ENCODE measurements around the gene LCMT2. TPM values are rescaled to one million over a fixed set of nuclear protein-coding genes. Genes with fewer than 3 reads are reported as not detected.

Gene LCMT2
- total RNA-seq, 1 donor from 2014 or later = 6.9 TPM

DNA sequence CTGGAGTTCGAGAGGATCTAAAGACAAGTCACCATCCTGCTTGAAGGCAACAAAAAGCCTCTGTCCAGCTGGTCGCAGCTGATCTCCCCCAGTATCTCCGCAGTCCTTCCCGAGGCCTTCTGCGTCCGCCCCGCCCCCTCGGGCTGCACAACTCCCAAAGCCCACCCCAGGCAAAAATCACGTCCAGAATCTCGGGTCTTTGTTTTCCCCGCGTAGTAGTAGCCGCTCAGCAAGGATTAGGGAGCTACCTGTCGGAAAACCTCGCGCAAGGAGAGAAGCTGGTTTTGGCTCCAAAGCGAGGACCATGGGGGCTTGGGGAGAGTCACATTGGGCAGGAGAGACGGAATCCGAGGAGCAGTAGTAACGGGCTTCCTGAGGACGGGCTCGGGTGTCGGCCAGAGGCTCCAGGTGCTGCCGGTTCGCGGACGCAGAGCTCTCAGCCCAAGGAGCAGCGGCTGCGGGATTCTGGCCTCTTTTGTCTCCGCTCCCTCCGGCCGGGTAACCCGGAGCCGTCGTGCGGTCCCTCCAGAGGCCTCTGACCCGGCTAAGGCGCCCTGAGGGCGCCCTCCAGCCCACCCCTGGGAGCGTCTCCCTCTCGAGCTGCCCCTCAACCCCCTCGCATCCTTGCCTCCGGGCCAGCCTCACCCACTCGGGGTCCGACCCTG lies 40.1 kb upstream of the LCMT2 start:
- Histone ChIP-seq H3K4me3 (peak overlapping the region; percentile 90), H3K9me3 (no peaks in the 10 kb centered on the region), H3K36me3 (peaks cover 18% of the 10 kb centered on the region), H3K4me1 (peaks cover 32% of the 10 kb centered on the region), H3K27ac (peak overlapping the region; percentile 77), H3K27me3 (ENCODE audit: low read depth) (no peaks in the 10 kb centered on the region)
- ATAC-seq = peak; percentile 81 to 82
- intact Hi-C loops (cut with DNase I) = no loop called here
- no peak for DNase-seq
- TF ChIP-seq, protein P1, sequence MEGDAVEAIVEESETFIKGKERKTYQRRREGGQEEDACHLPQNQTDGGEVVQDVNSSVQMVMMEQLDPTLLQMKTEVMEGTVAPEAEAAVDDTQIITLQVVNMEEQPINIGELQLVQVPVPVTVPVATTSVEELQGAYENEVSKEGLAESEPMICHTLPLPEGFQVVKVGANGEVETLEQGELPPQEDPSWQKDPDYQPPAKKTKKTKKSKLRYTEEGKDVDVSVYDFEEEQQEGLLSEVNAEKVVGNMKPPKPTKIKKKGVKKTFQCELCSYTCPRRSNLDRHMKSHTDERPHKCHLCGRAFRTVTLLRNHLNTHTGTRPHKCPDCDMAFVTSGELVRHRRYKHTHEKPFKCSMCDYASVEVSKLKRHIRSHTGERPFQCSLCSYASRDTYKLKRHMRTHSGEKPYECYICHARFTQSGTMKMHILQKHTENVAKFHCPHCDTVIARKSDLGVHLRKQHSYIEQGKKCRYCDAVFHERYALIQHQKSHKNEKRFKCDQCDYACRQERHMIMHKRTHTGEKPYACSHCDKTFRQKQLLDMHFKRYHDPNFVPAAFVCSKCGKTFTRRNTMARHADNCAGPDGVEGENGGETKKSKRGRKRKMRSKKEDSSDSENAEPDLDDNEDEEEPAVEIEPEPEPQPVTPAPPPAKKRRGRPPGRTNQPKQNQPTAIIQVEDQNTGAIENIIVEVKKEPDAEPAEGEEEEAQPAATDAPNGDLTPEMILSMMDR (IDR thresholded peaks at IDR 0.05) = no peak

DNA sequence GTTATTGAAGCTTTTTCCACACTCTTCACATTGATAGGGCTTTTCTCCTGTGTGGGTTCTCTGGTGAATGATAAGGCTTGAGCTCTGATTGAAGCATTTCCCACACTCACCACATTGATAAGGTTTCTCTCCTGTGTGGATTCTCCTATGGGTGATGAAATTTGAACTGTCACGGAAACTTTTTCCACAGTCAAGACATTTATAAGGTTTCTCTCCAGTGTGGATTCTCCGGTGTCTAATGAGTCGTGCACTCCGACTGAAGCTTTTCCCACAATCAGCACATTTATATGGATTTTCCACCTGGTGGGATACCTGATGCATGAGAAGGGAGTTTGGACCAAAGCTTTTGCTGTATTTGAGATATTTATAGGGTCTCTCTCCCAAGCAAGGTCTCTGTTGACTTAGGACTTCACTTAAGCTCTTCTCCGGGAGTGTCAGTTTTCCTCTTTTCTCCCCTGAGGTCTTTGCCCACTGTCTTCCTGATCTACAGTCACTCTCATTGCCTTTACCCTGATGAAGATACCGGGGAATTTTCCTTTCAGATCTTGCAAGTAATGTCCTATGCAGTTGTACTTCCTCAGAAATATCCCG lies 31.0 kb upstream of the LCMT2 start:
- Histone ChIP-seq H3K4me1 (no peaks in the 10 kb centered on the region), H3K9me3 (peaks cover 62% of the 10 kb centered on the region), H3K27ac (no peak overlapping the region), H3K27me3 (ENCODE audit: low read depth) (no peaks in the 10 kb centered on the region), H3K36me3 (peaks cover 48% of the 10 kb centered on the region), H3K4me3 (no peak overlapping the region)
- intact Hi-C loops (cut with DNase I) = no loop called here
- DNase-seq (no peak), ATAC-seq (no peak)
- TF ChIP-seq, protein P1 (IDR thresholded peaks at IDR 0.05) = no peak

DNA sequence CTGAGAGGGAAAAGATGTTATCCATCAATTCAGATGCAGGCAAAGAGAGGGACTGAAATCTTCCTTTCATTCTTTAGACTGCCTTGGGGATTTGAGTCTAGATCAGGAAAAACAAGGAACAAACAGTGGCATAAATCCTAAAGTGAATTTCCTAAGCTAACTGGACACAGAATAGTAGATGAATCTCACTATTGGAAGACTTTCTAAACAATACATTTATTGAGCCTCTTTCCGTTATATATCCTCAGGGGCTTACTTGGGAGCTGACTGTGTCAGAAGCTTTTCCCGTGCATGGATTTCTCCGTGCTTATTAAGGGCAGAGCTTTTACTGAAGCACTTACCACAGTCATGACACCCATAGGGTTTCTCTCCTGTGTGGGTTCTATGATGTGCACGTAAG lies 30.4 kb upstream of the LCMT2 start:
- ATAC-seq (no peak), DNase-seq (no peak)
- H3K4me1 ChIP-seq = no peaks in the 10 kb centered on the region
- TF ChIP-seq, protein P1 (IDR thresholded peaks at IDR 0.05) = no peak
- H3K4me3 ChIP-seq = no peak overlapping the region
- H3K27ac ChIP-seq = no peak overlapping the region
- H3K9me3 ChIP-seq = peaks cover 62% of the 10 kb centered on the region
- peaks cover 42% of the 10 kb centered on the region for H3K36me3 ChIP-seq
- intact Hi-C loops (cut with DNase I) = no loop called here
- no peaks in the 10 kb centered on the region for H3K27me3 ChIP-seq (ENCODE audit: low read depth)

DNA sequence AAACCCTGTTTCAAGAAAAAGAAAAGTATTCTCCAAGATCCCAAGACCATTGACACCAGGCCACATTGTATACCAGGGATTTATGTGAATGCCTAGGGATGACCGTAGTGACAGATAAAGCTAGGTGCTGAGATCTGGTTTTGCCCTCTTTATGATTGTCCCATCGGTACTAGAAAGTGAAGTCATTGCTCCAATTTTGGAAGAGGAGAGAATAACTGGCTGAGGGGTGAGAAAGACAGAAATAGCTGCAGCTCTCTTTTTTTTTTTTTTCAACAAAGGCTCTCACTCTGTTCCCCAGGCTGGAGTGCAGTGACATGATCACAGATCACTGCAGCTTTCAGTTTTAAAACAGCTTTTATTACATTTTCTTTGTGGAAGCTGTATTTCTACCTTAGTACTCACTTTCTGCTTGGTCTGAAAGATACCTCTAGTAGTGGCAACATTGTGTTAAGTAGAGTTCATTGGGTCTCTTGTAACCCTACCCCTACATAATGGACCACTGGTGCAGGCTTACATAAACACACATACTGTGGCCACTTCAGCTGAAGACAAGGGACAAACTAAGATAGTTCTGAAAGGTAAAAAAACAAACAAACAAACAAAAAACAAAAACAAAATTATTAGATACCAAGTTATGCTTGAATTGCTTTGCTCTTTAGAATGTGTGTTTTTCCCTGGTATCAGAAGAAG lies 22.5 kb upstream of the LCMT2 start:
- Histone ChIP-seq H3K27me3 (ENCODE audit: low read depth) (no peaks in the 10 kb centered on the region), H3K36me3 (peaks cover 38% of the 10 kb centered on the region), H3K27ac (no peak overlapping the region), H3K4me3 (no peak overlapping the region), H3K4me1 (no peaks in the 10 kb centered on the region), H3K9me3 (peaks cover 3% of the 10 kb centered on the region)
- ATAC-seq (no peak), DNase-seq (no peak)
- intact Hi-C loops (cut with DNase I) = no loop called here
- TF ChIP-seq, protein P1 (IDR thresholded peaks at IDR 0.05) = no peak

DNA sequence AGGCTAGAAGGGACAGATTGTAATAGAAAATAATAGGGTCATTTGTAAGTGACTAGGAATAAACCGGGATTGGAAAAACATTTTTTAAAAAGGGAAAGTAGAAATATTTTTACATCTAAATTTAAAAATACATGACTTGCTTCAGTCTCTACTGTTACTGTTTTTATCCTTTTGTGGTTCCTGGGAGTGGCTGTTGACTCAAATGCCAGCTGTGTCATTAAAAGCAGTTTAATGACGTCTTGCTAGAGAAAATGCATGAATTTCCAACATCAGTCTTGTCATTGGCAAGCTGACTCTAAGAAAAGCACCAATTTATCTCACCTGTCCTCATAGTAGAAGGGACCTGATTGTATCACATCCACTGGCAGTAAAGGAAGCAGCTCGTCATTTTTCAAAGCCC lies 16.7 kb upstream of the LCMT2 start:
- TF ChIP-seq, protein P1 (IDR thresholded peaks at IDR 0.05) = no peak
- Histone ChIP-seq H3K4me1 (no peaks in the 10 kb centered on the region), H3K4me3 (no peak overlapping the region), H3K9me3 (no peaks in the 10 kb centered on the region), H3K27me3 (ENCODE audit: low read depth) (no peaks in the 10 kb centered on the region), H3K27ac (no peak overlapping the region), H3K36me3 (peaks cover 55% of the 10 kb centered on the region)
- DNase-seq = no peak
- no peak for ATAC-seq
- intact Hi-C loops (cut with DNase I) = no loop called here
